Activated effector memory CD4-positive, alpha-beta T cell treated with anti-CD3 and anti-CD28 coated beads, Interleukin-2, amount 50 U/mL, for 16 hours (primary cell): ENCODE measurements around the gene MARK4.

Experiments used
- DNase-seq: peaks from one replicate; pipeline ENCODE4 v3.0.0-alpha.2; 2020

Gene MARK4

GRCh38 chr19:45344621-45345505 is 93.8 kb downstream of the MARK4 start:
- no peak for DNase-seq

- no peak for DNase-seq
These were observed 94.4 kb downstream of the MARK4 start for GRCh38 chr19:45345506-45345860.

- DNase-seq, result no peak
These were observed 95.4 kb downstream of the MARK4 start for GRCh38 chr19:45346449-45346848.

- no peak for DNase-seq
These were observed 96.7 kb downstream of the MARK4 start for GRCh38 chr19:45347570-45348366.

- no peak for DNase-seq
These were observed 97.5 kb downstream of the MARK4 start for GRCh38 chr19:45348367-45349125.

- DNase-seq, result no peak
These were observed 98.0 kb downstream of the MARK4 start for GRCh38 chr19:45349126-45349415.

- DNase-seq, result no peak
These were observed 98.4 kb downstream of the MARK4 start for GRCh38 chr19:45349430-45349941.

GRCh38 chr19:45350477-45351058 is 99.5 kb downstream of the MARK4 start:
- DNase-seq, result no peak

GRCh38 chr19:45351401-45351952 is 100.4 kb downstream of the MARK4 start:
- no peak for DNase-seq

GRCh38 chr19:45352062-45352461 is 101.0 kb downstream of the MARK4 start:
- no peak for DNase-seq

GRCh38 chr19:45352471-45352870 is 101.4 kb downstream of the MARK4 start:
- no peak for DNase-seq

GRCh38 chr19:45352914-45353796 is 102.1 kb downstream of the MARK4 start:
- DNase-seq, result no peak

- DNase-seq, result no peak
These were observed 103.3 kb downstream of the MARK4 start for GRCh38 chr19:45354241-45354842.
